GM08714 (cell line): ENCODE results near the gene FNDC3B.

ENCODE experiments used
- H3K4me3 ChIP-seq: fragments of 200-500 bp; sonication (Bioruptor generic); 2 replicates; pipeline ENCODE4 v1.5.1; 2014; ENCODE audit warnings: mild to moderate bottlenecking, low read length, inconsistent platforms
- ZNF274 ChIP-seq: IDR thresholded peaks from 2 replicates; pipeline ENCODE4 v1.6.1; 2012; ENCODE audit warnings: mild to moderate bottlenecking, low read depth, low read length

The FNDC3B gene

GRCh38 chr3:172369590-172370259 lies 330.3 kb downstream of the FNDC3B start:
- no peak overlapping the region for H3K4me3 ChIP-seq
- no peak for TF ChIP-seq ZNF274

- no peak for TF ChIP-seq ZNF274
- H3K4me3 ChIP-seq = no peak overlapping the region
Observed at GRCh38 chr3:172370419-172370818, 331.0 kb downstream of the FNDC3B start.

GRCh38 chr3:172371544-172371943 lies 332.2 kb downstream of the FNDC3B start:
- no peak for TF ChIP-seq ZNF274
- H3K4me3 ChIP-seq = no peak overlapping the region

GRCh38 chr3:172372895-172373294 lies 333.5 kb downstream of the FNDC3B start:
- TF ChIP-seq ZNF274 = no peak
- H3K4me3 ChIP-seq = no peak overlapping the region

GRCh38 chr3:172373912-172374311 lies 334.5 kb downstream of the FNDC3B start:
- no peak overlapping the region for H3K4me3 ChIP-seq
- no peak for TF ChIP-seq ZNF274

- TF ChIP-seq ZNF274 = no peak
- no peak overlapping the region for H3K4me3 ChIP-seq
Observed at GRCh38 chr3:172375206-172375850, 335.9 kb downstream of the FNDC3B start.

GRCh38 chr3:172376402-172376801 lies 337.0 kb downstream of the FNDC3B start:
- no peak for TF ChIP-seq ZNF274
- no peak overlapping the region for H3K4me3 ChIP-seq

- TF ChIP-seq ZNF274 = no peak
Observed at GRCh38 chr3:172376881-172377280, 337.5 kb downstream of the FNDC3B start.

GRCh38 chr3:172378439-172378838 lies 339.1 kb downstream of the FNDC3B start:
- H3K4me3 ChIP-seq = no peak overlapping the region
- no peak for TF ChIP-seq ZNF274

More at GRCh38 chr3:172376881-172377280, 337.5 kb downstream of the FNDC3B start:
- no peak overlapping the region for H3K4me3 ChIP-seq

- no peak overlapping the region for H3K4me3 ChIP-seq
- no peak for TF ChIP-seq ZNF274
Observed at GRCh38 chr3:172379372-172379771, 340.0 kb downstream of the FNDC3B start.

GRCh38 chr3:172380632-172381031 lies 341.3 kb downstream of the FNDC3B start:
- no peak overlapping the region for H3K4me3 ChIP-seq
- no peak for TF ChIP-seq ZNF274

- no peak overlapping the region for H3K4me3 ChIP-seq
- no peak for TF ChIP-seq ZNF274
Observed at GRCh38 chr3:172383306-172383796, 344.0 kb downstream of the FNDC3B start.

- H3K4me3 ChIP-seq = no peak overlapping the region
- no peak for TF ChIP-seq ZNF274
Observed at GRCh38 chr3:172384836-172385235, 345.5 kb downstream of the FNDC3B start.

GRCh38 chr3:172387728-172388127 lies 348.4 kb downstream of the FNDC3B start:
- H3K4me3 ChIP-seq = no peak overlapping the region
- no peak for TF ChIP-seq ZNF274

GRCh38 chr3:172388412-172389078 lies 349.2 kb downstream of the FNDC3B start:
- H3K4me3 ChIP-seq = no peak overlapping the region
- no peak for TF ChIP-seq ZNF274

- H3K4me3 ChIP-seq = no peak overlapping the region
- TF ChIP-seq ZNF274 = no peak
Observed at GRCh38 chr3:172390792-172391191, 351.4 kb downstream of the FNDC3B start.
